CD4-positive, alpha-beta T cell treated with Interleukin-10 for 1 hour (primary cell): ENCODE results near the gene OPA3.
A peak's percentile ranks its signal among the peaks of the same experiment; 100 is the strongest.
"Not testable (repeated sequence)": the region's sequence is repeated elsewhere in the genome, so short reads cannot be mapped to it uniquely, and the experiment has no call there.

Experiments
- DNase-seq: peaks from one replicate; pipeline ENCODE4 v3.0.0-alpha.2; 2020

OPA3 gene

DNA sequence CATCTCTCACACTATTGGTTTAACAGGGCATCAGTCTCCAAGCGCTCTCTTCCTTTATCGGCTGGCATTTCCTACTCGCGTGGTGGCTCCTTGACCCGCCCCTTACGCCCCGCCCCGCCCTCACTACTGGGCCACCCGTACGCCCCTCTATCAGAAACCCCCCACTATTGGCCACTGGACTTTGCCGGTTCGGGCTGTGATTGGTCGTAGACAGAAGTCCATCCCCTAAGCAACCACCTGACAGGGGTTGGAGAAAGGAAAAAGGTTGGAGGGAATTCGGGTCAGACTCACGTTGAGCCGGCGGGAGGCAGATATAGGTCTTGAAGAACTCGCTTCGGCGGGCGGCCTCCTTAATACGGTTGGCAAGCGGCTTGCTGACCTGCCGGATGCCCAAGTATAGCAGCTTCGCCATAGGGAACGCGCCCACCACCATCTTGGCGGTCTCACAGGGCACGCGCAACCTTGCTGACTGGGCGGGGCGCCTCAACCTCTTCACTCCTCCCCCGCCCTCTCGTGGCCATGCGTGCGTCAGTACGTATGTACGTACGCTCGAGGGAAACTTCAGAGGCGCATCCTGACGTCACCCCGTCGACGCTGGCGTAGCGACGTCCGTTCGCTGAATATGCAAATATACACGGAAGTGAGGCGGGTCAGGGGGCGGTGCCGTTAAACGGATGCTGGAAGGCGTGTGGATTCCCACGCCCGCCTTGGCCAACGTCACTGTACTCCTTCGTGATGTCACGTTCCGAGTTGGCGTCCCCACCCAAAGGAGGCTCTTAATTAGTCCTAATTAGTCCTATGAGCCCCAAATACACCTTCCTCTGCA is at the start of gene OPA3:
Gene OPA3 (minus strand): TSS at position 471 of the 826 bp plus-strand sequence. CDS start 38 bp downstream, at position 433.
- peak; percentile 99 for DNase-seq

DNA sequence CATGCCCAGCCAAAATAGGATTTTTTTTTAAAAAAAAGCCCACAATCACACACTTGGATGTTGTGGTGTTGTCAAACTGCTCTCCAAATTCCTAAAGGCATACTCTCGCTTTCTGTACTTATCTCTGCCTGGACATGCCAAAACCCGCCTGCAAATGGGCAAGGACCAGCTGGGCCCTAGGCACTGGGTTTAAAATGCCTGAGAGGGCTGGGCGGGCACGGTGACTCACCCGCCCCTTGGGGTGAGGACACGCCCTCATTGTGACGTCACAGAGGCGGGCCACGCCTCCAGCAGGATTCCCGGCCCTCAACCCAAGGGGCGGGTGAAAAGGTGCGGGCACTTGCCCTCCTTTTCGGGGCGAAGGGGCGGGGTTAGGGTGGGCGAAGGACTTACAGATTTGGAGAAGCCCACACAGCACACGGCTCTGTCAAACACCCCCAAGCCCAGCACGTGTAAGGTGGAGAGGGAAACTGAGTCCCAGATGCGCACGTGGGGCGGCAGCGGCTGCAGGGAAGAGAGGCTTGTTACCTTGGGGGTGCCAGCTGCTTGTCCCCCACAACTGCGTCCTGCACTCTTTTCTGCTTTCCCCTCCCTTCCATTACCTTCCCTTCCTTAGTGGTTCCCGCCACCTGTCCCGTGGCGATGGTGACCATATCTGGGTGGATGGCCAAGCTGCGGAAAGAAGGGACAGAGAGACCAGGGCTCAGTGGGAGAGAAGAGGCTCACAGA is 48.0 kb upstream of the OPA3 start:
- DNase-seq = peak; percentile 55

DNA sequence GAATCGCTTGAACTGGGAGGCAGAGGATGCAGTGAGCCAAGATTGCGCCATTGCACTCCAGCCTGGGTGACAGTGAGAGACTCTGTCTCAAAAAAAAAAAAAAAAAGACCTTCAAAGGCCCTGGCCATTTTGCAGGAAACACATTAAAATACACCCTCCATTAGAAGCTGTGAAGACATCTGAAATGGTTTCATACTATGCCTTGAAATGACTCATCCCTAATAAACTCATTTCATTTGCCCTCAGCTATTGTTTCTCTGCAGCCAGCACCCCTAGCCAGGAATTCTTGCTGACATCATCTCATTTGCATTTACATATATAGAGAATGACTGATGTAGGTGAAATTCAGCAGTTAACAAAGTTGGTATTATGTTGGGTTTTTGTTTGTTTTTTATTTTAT is 45.9 kb upstream of the OPA3 start:
- no peak for DNase-seq

DNA sequence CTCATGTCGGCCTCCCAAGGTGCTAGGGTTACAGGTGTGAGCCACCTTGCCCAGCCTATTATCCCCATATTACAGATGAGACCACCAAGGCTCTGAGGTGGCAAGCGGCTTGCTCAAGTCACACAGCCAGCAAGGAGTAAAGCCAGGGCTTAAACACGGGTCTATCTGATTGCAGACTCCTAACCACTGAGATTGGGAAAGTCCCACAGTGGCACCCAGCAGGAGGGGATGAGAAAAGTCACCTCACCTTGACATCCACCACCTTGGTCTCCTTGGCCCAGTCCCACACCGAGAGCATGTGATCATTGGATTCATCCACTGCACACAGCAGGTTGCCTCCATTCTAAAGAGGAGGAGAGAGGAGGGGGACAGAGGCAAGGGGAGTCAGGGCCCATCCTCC is 45.1 kb upstream of the OPA3 start:
- no peak for DNase-seq

DNA sequence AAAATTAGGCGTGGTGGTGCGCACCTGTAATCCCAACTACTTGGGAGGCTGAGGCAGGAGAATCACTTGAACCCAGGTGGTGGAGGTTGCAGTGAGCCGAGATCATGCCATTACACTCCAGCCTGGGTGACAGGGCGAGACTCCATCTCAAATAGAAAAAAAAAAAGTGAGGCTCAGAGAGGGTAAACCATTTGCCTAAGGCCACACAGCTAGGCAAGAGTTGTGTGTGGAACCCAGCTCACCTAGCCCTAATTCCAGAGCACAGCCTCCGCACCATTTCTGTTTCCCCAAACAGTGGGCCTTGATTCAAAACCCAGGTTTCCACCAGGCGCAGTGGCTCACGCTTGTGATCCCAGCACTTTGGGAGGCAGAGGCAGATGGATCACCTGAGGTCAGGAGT is 43.6 kb upstream of the OPA3 start:
- DNase-seq = not testable (repeated sequence)

DNA sequence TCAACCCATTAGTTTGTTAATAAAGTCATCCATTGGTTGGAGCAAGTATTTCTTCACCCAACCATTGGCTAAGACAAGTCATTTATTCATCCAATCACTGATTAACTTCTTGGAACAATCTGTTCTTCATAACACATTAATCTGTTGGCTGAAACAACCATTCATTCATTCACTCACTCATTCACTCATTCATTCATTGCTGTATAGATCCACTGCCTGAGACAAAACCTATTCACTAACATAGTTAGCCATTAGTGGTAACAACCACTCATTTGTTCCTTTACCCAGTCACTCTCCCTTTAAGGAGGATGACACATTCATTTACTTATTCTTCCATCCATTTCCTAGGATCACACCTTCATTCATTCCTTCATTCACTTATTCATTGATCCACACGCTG is 39.4 kb upstream of the OPA3 start:
- no peak for DNase-seq

DNA sequence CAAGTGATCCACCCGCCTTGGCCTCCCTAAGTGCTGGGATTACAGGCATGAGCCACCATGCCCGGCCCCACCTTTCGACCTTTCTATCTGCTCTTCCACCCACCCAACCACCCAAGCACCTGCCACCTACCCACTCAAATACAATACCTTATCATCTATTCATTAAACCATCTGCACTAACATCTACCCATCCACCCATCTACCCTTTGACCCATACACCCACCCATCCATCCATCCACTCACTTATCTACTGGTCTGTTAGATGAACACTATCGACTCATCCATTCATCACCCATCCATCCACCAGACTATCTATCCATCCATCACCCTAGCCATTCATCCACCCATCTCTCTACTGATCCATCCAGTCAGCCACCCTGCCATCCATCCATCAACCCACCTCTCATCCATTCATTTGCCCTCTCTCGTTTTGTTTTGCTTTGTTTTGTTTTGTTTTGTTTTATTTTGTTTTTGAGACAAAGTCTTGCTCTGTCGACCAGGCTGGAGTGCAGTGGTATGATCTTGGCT is 37.4 kb upstream of the OPA3 start:
- no peak for DNase-seq

DNA sequence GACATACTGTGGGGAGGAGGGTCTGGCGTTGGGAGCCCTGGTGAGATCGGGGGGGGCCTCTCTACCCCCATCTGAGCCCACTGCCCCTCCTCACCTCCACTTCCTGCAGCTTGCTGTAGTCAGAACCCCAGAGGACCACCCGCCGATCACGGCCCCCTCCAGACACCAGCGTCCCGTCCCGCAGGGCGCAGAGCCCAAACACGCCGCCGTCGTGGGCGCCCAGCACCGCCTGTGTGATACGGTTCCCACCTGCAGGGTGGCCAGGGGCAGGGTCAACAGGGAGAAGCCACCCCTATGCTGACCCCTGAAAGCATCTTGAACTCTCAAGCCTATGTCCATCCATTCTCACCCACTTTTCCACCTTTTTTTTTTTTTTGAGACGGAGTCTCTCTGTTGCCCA is 36.8 kb upstream of the OPA3 start:
- DNase-seq = no peak

DNA sequence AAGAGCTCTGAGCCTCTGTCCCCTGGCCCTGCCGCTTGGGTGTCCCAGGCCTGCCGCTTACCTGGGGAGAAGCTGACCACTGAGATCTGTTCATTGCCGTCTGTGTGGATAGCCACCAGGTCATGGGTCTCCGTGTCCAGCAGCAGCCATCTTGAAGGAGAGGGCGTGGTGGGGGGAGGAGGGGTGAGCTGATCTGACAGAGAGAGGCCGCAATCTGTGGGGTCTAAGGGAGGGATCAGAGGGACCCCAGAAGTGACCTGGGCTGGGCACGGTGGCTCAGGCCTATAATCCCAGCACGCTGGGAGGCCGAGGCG is 32.1 kb upstream of the OPA3 start:
- no peak for DNase-seq

DNA sequence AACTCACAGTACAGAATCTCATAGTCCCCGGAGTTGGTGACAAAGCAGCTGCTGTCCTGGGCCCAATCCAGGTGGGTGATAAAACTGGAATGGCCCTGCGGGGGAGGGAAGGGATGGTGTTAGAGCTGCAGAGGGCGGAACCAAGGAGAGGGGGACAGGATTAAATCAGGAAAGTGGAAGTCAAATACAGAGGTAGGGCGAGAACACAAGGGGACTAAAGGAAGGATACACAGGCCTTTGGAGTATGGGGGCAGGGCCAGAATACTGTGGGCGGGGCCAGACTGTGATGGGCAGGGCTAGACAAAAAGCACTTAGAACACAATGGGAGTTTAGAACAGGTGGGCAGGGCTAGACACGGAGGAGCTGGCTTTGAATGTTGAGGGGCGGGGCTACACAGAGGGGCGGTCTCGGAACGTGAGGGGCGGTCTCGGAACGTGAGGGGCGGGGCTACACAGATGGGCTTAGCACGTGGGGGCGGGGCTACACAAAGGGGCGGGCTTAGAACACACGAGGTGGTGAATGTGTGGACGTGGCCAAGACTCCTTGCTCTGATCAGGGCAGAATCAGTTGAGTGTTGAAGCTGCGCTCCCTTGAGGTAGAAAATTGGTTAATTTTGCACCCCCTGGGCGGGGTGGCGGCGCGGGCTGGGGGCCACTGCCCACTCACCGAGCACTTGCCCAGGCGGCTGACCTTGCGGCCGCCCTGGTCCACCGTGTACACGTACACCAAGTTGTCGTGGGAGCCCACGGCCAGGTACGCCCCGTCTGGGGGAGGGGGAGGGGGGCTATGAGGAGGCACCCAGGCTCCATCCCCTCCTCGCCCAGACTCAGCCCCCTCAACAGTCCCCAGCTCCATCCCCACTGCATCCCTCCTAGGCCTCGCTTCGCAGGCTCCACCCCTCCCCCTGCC is 31.4 kb upstream of the OPA3 start:
- DNase-seq = peak; percentile 84

DNA sequence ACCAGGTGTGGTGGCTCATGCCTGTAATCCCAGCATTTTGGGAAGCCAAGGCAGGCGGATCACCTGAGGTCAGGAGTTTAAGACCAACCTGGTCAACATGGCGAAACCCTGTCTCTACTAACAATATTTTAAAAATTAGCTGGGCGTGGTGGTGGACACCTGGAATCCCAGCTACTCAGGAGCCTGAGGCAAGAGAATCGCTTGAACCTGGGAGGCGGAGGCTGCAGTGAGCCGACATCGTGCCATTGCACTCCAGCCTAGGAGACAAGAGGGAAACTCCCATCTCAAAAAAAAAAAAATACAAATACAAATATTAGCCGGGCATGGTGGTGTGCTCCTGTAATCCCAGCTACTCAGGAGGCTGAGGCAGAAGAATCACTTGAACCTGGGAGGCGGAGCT is 30.5 kb upstream of the OPA3 start:
- DNase-seq = not testable (repeated sequence)

DNA sequence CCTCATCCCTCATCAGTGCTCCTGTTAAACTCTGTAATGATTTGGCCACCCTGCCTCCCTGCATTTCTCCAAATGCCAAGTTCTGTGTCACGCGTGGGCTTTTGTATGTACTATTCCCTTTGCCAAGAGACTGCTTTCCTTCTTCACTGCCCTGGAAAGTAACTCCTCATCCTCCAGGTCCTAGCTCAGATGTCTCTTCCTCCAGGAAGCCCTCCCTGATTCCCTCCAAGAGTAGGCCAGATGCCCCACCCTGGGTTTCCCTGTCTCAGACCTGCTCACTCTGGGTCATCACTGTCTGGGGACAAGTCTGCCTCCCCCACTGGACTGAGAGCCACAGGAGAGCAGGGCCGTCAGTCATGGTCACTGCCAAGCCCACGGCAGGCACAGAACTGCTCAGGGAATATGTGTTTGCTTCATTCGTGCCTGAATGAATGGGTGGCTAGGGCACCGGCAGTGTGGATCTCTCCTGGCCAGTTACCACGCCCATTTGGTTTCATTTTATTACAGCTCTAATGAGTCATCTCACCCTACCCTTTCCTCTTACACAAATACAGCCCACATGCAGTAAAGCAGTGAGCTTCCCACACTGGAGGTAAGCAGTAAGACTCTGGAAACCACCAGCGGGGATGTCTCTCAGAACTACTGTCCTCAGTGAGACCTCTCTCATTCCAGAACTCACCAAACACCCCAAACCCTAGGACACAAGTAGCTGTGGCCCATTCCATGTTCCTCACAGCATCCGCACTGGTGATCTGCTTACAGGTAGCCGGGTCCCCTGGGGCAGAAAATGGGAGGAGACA is 29.5 kb upstream of the OPA3 start:
- DNase-seq = peak; percentile 41

DNA sequence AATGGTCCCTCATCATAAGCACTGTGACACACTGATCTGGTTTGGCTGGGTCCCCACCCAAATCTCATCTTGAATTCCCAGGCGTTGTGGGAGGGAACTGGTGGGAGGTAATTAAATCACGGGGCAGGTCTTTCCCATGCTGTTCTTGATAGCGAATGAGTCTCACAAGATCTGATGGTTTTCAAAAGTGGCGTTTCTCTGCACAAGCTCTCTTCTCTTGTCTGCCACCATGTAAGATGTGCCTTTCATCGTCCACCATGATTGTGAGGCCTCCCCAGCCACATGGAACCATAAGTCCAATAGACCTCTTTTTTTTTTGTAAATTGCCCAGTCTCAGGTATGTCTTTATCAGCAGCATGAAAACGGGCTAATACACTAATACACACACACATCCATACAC is 24.3 kb upstream of the OPA3 start:
- no peak for DNase-seq

DNA sequence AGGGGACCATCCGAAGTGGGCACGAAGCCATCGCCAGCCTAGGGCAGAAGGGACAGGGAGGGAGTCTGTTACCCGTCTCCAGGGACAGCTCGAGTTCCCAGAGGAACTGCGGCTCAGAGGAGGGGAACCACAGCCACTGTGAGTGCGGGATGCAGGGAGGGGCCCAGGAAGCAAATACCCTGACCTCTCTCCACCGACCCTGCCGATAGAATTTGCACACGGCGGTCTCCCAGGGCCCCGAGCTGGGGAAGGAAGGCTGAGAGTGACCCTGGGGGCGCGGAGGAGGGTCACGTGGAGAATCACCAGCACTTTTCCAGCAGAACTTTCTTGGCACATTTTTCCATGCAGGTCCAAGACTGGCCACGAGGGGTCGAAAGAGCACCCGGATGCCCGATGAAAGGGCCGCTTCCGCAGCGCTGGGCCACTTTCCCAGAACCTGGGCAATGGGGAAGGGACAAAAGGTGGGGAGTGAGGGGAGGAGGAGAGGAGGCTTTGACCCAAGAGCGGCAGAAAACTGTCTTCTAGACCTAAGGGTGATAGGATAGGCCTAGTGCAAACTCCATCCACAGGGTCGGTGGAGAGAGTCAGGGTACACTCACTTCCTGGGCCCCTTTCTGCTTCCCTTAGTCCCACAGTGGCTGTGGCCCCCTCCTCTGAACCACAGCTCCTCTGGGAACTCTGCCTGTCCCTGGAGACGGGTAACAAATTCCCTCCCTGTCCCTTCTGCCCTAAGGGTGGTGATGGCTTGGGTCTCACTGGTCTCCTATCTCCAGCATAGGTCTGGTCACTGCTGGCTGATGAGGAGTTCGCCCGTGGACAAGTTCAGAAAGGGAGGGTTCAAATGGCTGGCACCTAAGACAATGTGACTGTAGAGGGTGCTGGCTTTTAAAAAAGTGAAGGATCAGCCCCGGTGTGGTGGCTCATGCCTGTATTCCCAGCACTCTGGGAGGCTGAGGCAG is 22.7 kb upstream of the OPA3 start:
- DNase-seq = peak; percentile 46

DNA sequence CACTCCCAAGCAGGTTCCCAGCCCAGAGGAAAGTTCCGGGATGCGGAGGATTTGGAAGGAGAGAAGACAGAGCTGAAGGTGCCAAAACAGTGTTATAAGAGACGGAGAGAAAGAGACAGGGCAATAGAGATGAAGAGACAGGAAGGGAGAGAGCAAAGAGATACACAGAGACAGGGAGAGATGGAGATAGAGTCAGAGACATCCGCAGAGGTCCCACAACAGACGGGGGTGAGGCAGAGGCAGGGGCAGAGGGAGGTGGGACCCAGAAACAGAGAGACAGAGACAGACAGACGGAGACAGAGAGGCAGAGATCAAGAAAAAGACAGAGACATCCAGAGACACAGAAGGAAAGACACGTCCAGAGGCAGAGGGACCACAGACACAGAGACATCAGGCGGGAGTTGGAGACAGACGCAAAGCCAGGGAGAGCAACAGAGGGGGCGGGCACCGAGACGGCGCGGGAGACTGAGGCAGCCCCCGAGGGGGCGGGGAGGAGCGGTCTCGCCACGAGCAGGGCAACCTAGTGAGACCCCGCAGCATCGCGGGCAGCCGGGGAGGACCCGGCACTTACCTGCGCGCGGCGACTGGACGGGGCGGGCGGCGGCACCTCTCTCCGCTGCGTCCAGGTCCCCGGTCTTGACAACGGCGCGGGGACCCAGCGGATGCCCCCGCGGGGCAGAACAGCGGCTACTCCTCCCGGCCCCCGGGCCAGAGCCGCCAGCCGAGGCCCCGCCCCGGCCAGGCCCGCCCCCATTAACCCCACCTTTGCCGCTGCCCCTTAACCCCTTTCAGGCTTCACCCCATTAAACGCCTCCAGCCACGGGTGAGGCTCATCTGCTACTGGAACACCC is 17.1 kb upstream of the OPA3 start, which contains the start of gene GPR4:
Gene GPR4 (minus strand): TSS at position 689 of the 851 bp plus-strand sequence. CDS start 10,346 bp downstream, outside the sequence.
- no peak for DNase-seq

DNA sequence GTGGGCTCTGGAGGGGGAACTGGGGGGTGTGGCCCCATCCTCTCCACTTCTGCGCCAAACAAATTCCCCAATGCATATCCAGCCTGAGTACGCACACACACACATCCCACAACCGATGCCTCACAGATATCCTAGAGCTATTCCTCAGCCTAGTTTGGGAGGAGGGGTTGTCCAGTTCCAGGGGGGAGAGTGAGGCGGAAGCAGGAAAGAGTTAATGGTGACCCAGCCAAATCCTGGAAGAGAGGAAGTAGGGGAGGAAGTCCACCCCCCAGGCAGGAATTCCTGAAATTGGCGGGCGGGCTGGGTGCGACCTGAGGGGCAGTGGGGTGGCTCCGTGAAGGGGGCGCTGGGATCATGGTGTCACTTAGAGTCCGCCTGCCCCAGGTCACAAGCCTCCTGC is 16.5 kb upstream of the OPA3 start:
- no peak for DNase-seq

DNA sequence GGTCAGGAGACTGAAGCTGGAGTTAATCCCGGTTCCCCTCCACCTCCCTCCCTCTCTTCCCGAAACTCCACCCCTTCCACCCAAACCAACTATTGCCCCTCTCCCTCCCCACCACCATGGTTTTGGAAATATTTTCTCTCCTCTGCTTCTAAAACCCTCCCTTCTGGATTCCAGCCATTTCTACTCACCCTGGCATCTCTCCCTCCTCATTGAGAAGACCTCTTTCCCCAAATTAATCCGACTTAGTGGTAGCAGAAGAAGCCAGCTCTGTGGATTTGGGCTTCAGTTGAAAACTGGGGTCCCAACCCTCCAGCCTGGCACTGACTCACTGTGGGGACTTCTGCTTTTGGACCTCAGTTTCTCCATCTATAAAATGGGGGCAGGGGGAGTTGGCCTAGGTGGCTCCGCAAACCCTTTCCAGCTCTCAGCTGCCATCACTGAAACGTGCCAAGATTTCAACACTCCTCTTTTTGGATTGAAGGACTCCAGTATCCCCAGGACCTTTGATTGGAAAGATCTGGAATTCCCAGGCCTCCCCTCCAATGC is 15.8 kb upstream of the OPA3 start:
- no peak for DNase-seq

DNA sequence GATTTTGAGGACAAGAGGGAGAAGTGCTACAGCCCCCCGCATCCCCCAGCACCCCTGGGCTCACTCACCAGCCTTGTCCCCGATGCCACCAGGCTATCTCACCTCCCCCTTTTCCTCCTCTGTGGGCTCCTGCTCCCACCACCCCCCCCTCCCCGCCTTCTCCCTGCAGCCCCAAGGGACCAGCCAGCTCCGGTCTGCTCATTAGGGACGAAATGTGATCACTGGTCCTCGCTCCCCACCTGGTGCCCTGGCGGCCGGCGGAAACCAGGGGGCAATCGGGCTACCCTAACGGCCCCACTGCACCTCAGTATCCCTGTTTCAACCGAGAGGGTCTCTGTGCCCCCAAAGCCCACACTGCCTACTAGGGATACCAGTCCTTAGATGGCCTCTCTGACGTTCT is 14.7 kb upstream of the OPA3 start:
- DNase-seq = no peak

DNA sequence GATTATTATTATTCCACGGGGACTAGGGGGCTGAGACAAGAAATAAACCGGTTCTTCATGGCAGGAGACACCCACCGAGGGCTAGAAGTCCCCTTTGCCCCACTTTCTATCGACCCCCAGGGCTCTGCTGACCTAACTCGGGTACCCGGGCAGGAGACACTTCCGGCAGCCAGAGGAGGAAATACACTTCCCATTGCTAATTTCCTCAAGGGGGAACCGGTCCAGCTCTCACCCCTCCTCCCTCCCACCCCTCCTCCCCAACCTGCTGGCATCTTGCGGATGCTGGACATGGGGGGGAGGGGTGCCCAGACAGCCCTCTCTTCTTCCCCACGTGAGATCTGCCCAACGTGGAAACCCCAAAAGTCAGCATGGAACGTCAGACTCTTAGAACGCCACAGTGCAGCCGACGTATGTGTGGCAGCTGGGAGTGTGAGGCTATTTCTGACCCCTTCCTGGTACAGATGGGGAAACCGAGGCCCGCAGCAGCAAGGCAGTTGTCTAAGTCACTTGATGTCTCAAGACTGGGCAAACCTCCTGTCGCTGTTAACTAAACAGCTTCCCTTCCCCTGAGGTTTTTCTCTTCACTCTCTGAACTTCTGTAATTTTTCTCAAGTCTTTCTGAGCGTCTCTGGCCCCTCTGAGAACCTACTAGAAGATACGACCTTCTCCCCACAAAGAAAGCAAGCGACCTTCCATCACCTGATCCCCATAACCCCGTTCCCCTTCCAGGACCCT is 13.8 kb upstream of the OPA3 start:
- DNase-seq = peak; percentile 17
